Ascending aorta (tissue), 2 donors: ENCODE data around the gene STPG4. TPM values are rescaled to one million over a fixed set of nuclear protein-coding genes. Genes with fewer than 3 reads are reported as not detected.

ENCODE experiments used
- DNase-seq, 2 donors: peaks; one replicate each; pipeline ENCODE4 v3.0.0-alpha.2; 2019; ENCODE audit warnings: low spot score in 2 of 2
- H3K27ac ChIP-seq, 2 donors: fragments of 200-600 bp; sonication (generic); one replicate each; pipeline ENCODE4 v1.5.1; 2016 to 2017; ENCODE audit warnings: mild to moderate bottlenecking in 1 of 2
- H3K27me3 ChIP-seq: fragments of 200-600 bp; sonication (generic); one replicate; pipeline ENCODE4 v1.5.1; 2017
- H3K36me3 ChIP-seq, 2 donors: fragments of 200-600 bp; sonication (generic); one replicate each; pipeline ENCODE4 v1.5.1; 2016
- H3K4me1 ChIP-seq, 2 donors: fragments of 200-600 bp; sonication (generic); one replicate each; pipeline ENCODE4 v1.5.1; 2016 to 2017; ENCODE audit warnings: mild to moderate bottlenecking in 1 of 2
- H3K4me3 ChIP-seq, 2 donors: fragments of 200-600 bp; sonication (generic); one replicate each; pipeline ENCODE4 v1.5.1; 2016 to 2017; ENCODE audit warnings: mild to moderate bottlenecking in 1 of 2
- H3K9me3 ChIP-seq, 2 donors: fragments of 200-600 bp; sonication (generic); one replicate each; pipeline ENCODE4 v1.5.1; 2016
- CTCF ChIP-seq, 3 experiments: fragments of 200-600 bp in 2 of 3; fragments of 450-650 bp in 1 of 3; sonication (generic) in 2 of 3; IDR thresholded peaks; one replicate each; pipeline ENCODE4 v1.5.1; 2016 to 2019; ENCODE audit warnings: antibody characterized with exemption in 3 of 3, mild to moderate bottlenecking in 1 of 3, moderate library complexity in 1 of 3
- intact Hi-C: fragments of 100-400 bp; cut with DNase I; formaldehyde crosslinking; loops from one replicate; pipeline ENCODE4 v1.15.1; 2023
- total RNA-seq: library from RNA; depleted of rRNA; stranded (reverse); fragments of >200 nt; gene quantifications from one replicate; pipeline ENCODE4 v1.1.0, GENCODE V29; 2016

STPG4 gene
- total RNA-seq, 1 donor from 2014 or later, result not detected

GRCh38 chr2:47041891-47042684 is 113.0 kb downstream of the STPG4 start:
- DNase-seq, result no peak
- TF ChIP-seq CTCF (IDR thresholded peaks at IDR 0.05), result no peak
- H3K4me3 ChIP-seq, result no peak overlapping the region
- H3K9me3 ChIP-seq, result no peaks in the 10 kb centered on the region
- intact Hi-C loops, result loop anchor here (5.0 kb wide), 1 partner anchor 35 kb away; no protein-coding TSS in a partner anchor
- peak overlapping the region; percentile 92 to 97 for H3K27ac ChIP-seq
- H3K27me3 ChIP-seq, result no peaks in the 10 kb centered on the region
- peaks cover 22 to 41% of the 10 kb centered on the region in 2 donors for H3K4me1 ChIP-seq
- H3K36me3 ChIP-seq, result peaks cover 16 to 22% of the 10 kb centered on the region in 2 donors

- H3K4me1 ChIP-seq, result peaks cover 22 to 41% of the 10 kb centered on the region in 2 donors
- no peaks in the 10 kb centered on the region for H3K27me3 ChIP-seq
- TF ChIP-seq CTCF (IDR thresholded peaks at IDR 0.05), result no peak
- no peaks in the 10 kb centered on the region for H3K9me3 ChIP-seq
- DNase-seq, result no peak
- H3K36me3 ChIP-seq, result peaks cover 8 to 12% of the 10 kb centered on the region in 2 donors
- intact Hi-C loops, result loop anchor here (5.0 kb wide), 1 partner anchor 34 kb away; no protein-coding TSS in a partner anchor
- H3K27ac ChIP-seq, result peak overlapping the region; percentile 92 to 97
- no peak overlapping the region for H3K4me3 ChIP-seq
Observed at GRCh38 chr2:47041063-47041462, 114.0 kb downstream of the STPG4 start.

- H3K27ac ChIP-seq, result peak overlapping the region; percentile 92 to 97
- intact Hi-C loops, result loop anchor here (5.0 kb wide), 1 partner anchor 33 kb away; no protein-coding TSS in a partner anchor
- peaks cover 22 to 41% of the 10 kb centered on the region in 2 donors for H3K4me1 ChIP-seq
Observed at GRCh38 chr2:47040651-47041050, 114.5 kb downstream of the STPG4 start.

GRCh38 chr2:47039913-47040562 is 115.1 kb downstream of the STPG4 start:
- H3K4me3 ChIP-seq, result no peak overlapping the region
- H3K36me3 ChIP-seq, result peaks cover 0 to 5% of the 10 kb centered on the region in 2 donors
- TF ChIP-seq CTCF (IDR thresholded peaks at IDR 0.05), result no peak
- no peaks in the 10 kb centered on the region for H3K27me3 ChIP-seq
- H3K4me1 ChIP-seq, result peaks cover 22 to 44% of the 10 kb centered on the region in 2 donors
- H3K9me3 ChIP-seq, result no peaks in the 10 kb centered on the region
- no peak for DNase-seq
- intact Hi-C loops, result loop anchor here (5.0 kb wide), 1 partner anchor 33 kb away; no protein-coding TSS in a partner anchor
- H3K27ac ChIP-seq, result peak overlapping the region; percentile 92 to 97

More at GRCh38 chr2:47040651-47041050, 114.5 kb downstream of the STPG4 start:
- TF ChIP-seq CTCF (IDR thresholded peaks at IDR 0.05), result no peak
- Histone ChIP-seq H3K36me3 (peaks cover 4 to 8% of the 10 kb centered on the region in 2 donors), H3K27me3 (no peaks in the 10 kb centered on the region), H3K9me3 (no peaks in the 10 kb centered on the region), H3K4me3 (no peak overlapping the region)
- DNase-seq, result no peak

- no peak for TF ChIP-seq CTCF (IDR thresholded peaks at IDR 0.05)
- no peak overlapping the region for H3K4me3 ChIP-seq
- DNase-seq, result no peak
- H3K36me3 ChIP-seq, result peaks cover 0 to 5% of the 10 kb centered on the region in 2 donors
- H3K9me3 ChIP-seq, result no peaks in the 10 kb centered on the region
- H3K27me3 ChIP-seq, result no peaks in the 10 kb centered on the region
- intact Hi-C loops, result no loop called here
- H3K4me1 ChIP-seq, result peaks cover 22 to 50% of the 10 kb centered on the region in 2 donors
- peak overlapping the region; percentile 92 to 97 for H3K27ac ChIP-seq
Observed at GRCh38 chr2:47039489-47039870, 115.6 kb downstream of the STPG4 start.
